Measurements from ENCODE around the gene GALNT9.
"Not testable (repeated sequence)": the region's sequence is repeated elsewhere in the genome, so short reads cannot be mapped to it uniquely, and the experiment has no call there.

GALNT9 gene

GRCh38 chr12:132210223-132211055 is 119.0 kb downstream of the GALNT9 start:
- no peak for FAIRE-seq

- no peak for FAIRE-seq
Observed at GRCh38 chr12:132209619-132210222, 119.7 kb downstream of the GALNT9 start.

DNA sequence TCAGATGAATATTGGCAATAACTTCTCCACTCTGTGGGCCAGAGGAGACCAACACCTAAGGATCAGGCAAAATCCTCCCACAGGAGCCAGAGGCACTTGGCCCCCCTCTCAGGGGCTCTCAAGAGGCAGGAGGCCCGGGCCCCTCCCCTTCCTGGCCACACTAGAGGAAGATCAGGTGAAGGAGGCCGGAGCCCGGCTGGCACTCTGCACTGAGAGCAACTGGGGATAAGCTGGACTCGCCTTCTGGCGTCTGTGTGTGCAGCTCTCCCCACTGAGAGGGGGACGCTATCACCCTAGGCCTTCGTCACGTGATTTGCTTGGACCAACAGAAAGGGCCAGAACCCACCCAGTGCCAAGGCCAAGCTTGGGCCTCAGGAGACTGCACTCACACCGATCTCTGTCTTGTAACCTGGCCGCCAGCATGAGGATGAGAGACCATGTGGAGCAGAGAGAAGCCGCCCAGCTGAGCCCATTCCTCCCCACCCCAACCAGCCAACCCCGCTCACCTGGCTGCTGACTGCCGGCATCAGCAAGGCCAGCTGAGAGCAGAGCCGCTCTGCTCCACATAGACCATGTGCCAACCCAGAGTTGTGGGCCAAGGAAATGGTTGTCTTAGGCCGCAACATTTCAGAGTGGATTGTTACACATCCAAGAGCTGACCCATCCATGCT is 121.1 kb downstream of the GALNT9 start:
- FAIRE-seq = no peak

GRCh38 chr12:132207083-132207775 is 122.2 kb downstream of the GALNT9 start:
- no peak for FAIRE-seq

DNA sequence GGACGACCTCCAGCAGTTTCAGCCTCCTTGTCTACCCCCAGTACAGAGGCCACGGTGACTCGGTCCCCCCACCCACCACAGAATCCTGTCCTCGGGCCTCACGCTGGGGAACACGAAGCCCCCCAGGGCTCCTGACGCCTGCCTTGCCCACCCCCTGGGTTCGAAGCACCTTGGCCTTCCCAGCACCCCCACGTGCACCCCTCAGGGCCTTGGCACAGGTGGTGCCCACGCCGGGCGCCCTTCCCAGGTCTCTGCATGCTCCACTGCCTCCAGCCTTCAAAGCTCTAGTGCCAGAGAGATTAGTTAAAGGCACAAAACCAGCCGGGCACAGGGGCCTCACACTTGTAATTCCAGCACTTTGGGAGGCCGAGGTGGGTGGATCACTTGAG is 123.3 kb downstream of the GALNT9 start:
- no peak for FAIRE-seq

DNA sequence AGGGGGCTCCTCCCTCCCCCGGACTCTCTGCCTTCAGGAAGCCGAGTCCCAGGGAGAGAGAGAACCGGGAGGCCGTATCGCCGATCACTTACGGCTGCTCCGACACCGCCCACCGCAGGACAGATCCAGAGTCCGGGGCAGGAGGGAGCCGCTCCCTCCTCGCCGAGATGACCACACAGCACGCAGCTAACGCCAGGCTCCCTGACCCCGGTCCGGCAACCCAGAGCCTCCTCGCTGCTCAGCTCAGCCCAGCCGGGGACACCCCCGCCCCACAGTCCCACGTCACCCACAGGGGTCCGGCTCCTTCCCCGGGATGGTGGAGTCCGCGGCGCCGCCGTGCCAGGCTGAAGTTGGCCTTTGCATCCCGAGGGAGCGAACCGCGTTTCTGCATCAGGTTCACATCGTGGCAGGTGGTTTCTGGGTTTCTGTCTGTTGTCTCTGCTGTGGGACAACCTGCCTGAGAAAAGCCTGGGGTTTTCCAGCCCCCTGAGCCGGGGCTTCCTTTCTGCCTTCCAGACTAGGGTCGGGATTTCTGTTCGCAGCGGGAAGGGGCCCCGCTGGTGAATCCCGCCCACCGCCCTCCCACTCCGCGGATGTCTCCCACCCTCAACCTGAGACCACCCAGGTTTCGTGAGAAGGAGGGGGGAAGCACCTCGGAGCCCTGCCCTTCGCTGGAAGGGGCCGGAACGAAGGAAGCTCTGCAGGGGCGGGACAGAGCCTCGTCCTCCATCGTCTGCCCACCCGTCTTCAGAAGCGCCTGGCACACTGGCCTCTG is 123.9 kb downstream of the GALNT9 start:
- no peak for FAIRE-seq

DNA sequence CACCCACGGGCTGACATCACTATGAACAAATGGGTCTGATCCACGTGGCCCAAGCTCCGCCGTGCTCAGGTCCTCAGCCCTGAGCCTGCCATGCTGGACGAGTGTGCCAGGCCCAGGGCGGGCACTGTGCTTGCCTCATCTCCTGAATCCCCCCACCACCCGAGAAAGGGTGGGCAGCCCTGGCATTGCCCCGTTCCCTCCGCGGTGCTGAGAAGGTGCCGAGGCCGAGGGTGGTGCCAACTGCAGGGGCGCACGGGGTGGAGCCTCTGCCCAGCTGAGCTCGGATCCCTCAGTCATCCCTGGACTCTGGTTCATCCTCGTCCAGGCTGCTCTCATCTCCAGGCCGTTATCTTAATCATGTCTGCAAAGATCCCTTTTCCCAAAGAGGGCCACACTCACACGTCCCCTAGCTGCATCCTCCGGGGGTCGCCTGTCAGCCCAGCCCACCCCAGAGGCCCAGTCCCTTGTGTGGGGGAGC is 124.6 kb downstream of the GALNT9 start:
- no peak for FAIRE-seq

- no peak for FAIRE-seq
Observed at GRCh38 chr12:132204063-132204792, 125.2 kb downstream of the GALNT9 start.

GRCh38 chr12:132202929-132203721 is 126.3 kb downstream of the GALNT9 start:
- no peak for FAIRE-seq

DNA sequence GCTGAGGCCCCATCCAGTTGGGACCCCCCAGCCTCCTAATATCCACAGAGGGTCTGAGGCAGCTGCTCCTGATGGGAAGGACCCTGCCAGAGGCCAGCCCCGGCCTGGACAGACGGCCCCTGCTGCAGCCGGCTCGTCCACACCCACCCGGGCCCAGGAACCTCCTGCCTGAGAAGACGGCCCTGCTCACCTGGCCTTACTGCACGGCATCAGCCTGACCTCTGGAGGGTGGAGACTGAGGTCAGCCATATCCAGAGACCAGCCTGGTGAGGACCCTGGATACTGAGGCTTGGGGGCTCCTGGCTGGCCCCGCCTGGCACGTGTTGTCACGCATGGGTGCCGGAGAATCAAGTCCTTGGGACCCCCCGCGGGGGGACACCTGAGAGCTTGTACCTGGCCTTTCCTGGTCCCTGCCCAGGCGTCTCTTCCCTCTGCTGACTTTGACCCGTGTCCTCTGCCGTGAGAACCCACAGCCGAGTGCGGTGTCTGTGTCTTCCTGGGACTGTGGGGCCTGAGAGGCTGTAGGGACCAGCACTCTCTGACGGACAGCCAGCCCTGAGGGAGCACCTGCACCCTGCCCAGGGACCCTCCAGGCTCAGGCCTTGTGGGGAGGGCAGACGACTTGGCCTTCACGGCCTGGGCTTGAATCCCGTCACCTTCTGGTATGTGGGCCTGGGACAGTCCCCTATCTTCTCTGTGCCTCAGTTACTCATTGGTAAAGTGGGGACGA is 127.8 kb downstream of the GALNT9 start:
- FAIRE-seq = no peak

GRCh38 chr12:132200800-132201199 is 128.6 kb downstream of the GALNT9 start:
- no peak for FAIRE-seq

DNA sequence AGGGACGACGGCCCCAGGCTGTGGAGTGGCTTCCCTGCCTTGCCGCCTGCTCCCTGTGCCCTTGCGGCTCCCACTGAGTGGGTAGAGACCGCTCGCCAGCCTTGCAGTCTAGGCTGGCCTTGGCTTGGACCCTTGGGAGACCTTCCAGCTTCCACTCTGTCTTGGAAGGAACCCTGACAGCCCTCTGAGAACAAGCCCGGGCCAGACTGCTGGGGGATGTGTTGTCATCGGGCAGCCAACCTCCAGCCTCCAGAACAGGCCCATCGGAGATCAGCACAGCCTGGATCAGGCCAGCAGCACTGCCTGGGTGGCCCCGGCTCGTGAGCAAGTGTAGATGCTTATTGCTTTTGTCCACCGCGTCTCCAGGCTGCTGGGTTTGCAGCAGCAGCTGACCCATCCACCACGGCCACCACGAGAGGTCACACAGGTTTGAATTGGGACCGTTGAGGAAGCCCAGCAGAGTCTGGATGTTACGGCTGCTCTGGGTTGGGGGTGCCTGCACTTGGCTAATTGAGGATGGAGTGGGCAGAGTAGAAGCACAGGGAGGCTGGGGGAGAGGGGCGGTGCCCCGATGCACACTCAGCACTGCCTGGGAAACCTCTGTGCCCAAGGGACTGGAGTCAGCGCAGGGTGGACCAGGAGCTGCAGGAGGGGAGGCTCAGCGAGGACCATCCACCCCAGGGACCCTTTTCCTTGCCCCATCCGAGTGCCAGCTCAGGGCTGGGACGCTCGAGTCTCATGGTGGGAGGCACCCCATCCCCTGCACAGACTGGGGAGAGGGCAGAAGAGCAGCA is 129.7 kb downstream of the GALNT9 start:
- FAIRE-seq = no peak

- FAIRE-seq = no peak
Observed at GRCh38 chr12:132199101-132199500, 130.3 kb downstream of the GALNT9 start.

- FAIRE-seq = no peak
Observed at GRCh38 chr12:132197581-132198354, 131.6 kb downstream of the GALNT9 start.

DNA sequence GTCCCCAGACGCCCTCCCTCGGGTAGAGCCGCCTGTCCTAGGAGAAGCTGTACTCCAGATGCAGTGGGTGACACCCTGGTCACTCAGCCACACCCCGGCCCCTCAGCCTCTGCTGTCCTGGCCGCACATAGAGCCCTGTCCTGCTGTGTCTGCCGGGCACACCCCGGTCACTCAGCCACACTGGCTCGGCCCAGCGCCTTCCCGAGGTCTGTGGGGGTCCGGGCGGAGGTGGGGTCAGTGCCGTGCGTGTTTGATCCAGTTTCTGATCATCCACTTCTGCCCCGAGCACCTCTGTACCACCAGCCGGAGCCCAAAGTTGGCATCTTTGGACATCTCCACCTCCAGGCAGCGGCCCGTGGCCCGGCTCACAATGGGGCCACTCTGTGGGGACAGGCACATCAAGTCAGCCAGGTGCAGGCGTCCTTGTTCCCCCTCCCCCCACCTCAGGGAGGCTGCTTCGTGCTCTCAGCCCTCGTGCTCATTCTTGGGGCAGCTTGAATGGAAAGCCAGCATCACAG is 132.5 kb downstream of the GALNT9 start:
- no peak for FAIRE-seq

DNA sequence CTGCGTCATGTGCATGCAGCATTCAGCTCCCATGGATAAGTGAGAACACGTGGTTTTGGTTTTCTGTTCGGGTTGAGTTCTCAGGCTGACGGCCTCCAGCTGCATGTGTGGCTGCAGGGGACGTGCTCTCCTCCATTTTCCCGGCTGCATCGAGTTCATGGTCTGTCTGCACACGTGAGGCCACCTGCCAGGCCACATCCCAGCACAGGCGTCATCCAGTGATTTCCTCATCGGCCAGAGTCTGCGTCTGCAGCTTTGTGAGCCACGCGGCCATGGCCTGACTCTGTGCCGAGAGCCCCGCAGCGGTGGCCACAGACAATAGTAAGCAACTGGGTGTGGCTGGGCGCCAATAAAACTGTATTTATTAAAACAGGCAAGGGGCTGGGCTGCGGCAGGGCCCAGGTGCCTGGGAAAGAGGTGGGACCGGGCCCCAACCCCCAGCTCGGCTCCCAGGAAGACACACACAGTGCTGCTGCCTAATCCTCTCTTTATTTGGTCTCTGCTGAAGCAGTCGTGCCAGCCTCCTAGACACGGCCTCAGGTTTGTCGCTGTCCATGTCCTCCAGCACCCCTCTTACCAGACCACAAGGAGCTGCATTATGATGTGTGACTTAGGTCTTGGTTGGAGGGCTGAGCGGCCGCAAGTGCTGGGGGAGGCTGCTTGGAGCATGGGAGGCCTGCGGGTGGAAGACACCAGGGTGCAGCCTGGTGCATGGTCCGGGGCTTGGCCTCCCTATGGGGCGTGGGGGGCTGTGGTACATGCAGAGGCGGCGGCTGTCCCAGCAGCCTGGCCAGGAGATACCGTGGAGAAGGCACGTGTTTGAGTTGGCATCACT is 133.1 kb downstream of the GALNT9 start:
- FAIRE-seq = no peak

DNA sequence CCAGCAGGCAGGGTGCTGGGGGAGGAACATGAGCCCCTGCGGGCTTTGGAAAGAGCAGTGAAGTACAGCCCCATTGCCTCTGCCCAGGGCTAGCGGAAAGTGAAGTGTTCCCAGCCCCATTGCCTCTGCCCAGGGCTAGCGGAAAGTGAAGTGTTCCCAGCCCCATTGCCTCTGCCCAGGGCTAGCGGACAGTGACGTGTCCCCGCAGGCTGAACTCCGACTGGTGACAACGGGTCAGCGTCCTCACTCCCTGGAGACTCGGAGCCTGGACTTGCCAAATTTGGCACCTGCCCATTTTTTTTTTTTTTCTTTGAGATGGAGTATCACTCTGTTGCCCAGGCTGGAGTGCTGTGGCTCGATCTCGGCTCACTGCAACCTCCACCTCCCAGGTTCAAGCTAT is 134.1 kb downstream of the GALNT9 start:
- not testable (repeated sequence) for FAIRE-seq
